Measurements from ENCODE around the gene CDH13. TPM values are rescaled to one million over a fixed set of nuclear protein-coding genes. Genes with fewer than 3 reads are reported as not detected.

The CDH13 gene
- total and polyA plus RNA-seq, 9 donors = 1.9 to 34.2 (median 4.8) TPM

DNA sequence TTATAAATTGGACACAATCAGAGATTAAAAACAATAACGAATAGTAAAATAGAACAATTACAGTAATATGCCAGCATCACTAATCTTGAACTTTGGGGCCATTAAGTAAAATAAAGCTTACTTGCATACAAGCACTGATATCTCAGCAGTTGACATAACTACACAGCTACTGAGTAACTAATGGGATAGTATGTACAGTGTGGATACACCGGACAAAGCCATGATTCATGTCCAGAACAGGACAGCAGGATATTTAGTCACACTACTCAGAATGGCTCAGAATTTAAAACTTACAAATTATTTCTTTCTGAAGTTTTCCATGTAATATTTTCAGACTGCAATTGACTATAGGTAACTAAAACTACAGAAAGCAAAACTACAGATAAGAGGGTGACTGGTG, 427.5 kb downstream of the CDH13 start:
- WGBS, 3 donors = 73 to 81% (median 77%) methylated on average over 2 of the region's 2 CpGs
- Histone ChIP-seq H3K4me3 (no peak overlapping the region), H3K4me1 (ENCODE audit: insufficient read depth) (no peaks in the 10 kb centered on the region), H3K36me3 (no peaks in the 10 kb centered on the region), H3K27me3 (no peaks in the 10 kb centered on the region), H3K27ac (no peak overlapping the region), H3K9me3 (no peaks in the 10 kb centered on the region)
- TF ChIP-seq, protein P1, sequence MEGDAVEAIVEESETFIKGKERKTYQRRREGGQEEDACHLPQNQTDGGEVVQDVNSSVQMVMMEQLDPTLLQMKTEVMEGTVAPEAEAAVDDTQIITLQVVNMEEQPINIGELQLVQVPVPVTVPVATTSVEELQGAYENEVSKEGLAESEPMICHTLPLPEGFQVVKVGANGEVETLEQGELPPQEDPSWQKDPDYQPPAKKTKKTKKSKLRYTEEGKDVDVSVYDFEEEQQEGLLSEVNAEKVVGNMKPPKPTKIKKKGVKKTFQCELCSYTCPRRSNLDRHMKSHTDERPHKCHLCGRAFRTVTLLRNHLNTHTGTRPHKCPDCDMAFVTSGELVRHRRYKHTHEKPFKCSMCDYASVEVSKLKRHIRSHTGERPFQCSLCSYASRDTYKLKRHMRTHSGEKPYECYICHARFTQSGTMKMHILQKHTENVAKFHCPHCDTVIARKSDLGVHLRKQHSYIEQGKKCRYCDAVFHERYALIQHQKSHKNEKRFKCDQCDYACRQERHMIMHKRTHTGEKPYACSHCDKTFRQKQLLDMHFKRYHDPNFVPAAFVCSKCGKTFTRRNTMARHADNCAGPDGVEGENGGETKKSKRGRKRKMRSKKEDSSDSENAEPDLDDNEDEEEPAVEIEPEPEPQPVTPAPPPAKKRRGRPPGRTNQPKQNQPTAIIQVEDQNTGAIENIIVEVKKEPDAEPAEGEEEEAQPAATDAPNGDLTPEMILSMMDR (IDR thresholded peaks at IDR 0.05) = no peak
- no peak for TF ChIP-seq POLR2A (IDR thresholded peaks at IDR 0.05)
- no peak for TF ChIP-seq EP300 (IDR thresholded peaks at IDR 0.05)
- no peak for DNase-seq
- intact Hi-C loops (cut with DNase I) = no loop called here

GRCh38 chr16:83058376-83058775, 431.6 kb downstream of the CDH13 start:
- no peak overlapping the region for H3K27ac ChIP-seq
- intact Hi-C loops (cut with DNase I) = no loop called here
- no peak for DNase-seq
- TF ChIP-seq EP300 (IDR thresholded peaks at IDR 0.05) (no peak), POLR2A (IDR thresholded peaks at IDR 0.05) (no peak)
- TF ChIP-seq, protein P1 (IDR thresholded peaks at IDR 0.05) = no peak
- WGBS, 3 donors = 17 to 29% (median 24%) methylated on average over 3 of the region's 3 CpGs
- H3K36me3 ChIP-seq = no peaks in the 10 kb centered on the region
- no peaks in the 10 kb centered on the region for H3K4me1 ChIP-seq (ENCODE audit: insufficient read depth)
- no peak overlapping the region for H3K4me3 ChIP-seq
- H3K9me3 ChIP-seq = no peaks in the 10 kb centered on the region
- no peaks in the 10 kb centered on the region for H3K27me3 ChIP-seq

GRCh38 chr16:83059237-83059636, 432.5 kb downstream of the CDH13 start:
- Histone ChIP-seq H3K36me3 (no peaks in the 10 kb centered on the region), H3K27ac (no peak overlapping the region), H3K4me1 (ENCODE audit: insufficient read depth) (no peaks in the 10 kb centered on the region), H3K4me3 (no peak overlapping the region), H3K9me3 (no peaks in the 10 kb centered on the region), H3K27me3 (no peaks in the 10 kb centered on the region)
- intact Hi-C loops (cut with DNase I) = no loop called here
- WGBS, 3 donors = 70 to 86% (median 72%) methylated on average over 5 of the region's 5 CpGs
- DNase-seq = no peak
- TF ChIP-seq, protein P1 (IDR thresholded peaks at IDR 0.05) = no peak
- TF ChIP-seq EP300 (IDR thresholded peaks at IDR 0.05) = no peak

DNA sequence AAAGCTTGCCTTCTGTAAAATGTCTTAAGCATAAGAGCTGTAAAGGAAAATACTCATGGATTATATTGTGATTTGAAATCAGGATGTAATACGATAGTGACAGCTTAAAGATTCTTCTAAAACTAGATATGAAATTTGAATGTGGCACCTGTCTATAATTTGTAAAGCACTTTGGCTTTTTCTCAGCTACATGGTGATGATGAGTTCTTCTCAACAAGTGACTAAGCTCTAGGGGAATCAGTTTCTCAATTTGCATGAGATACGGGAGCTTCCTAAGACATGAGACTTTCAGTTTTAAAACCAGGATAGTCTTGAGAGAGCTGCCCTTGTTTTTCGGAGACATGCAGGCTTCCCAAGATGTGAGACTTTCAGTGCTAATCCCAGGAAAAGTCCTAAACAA, 439.2 kb downstream of the CDH13 start:
- intact Hi-C loops (cut with DNase I) = no loop called here
- Histone ChIP-seq H3K36me3 (no peaks in the 10 kb centered on the region), H3K4me3 (no peak overlapping the region), H3K4me1 (ENCODE audit: insufficient read depth) (no peaks in the 10 kb centered on the region), H3K27me3 (no peaks in the 10 kb centered on the region), H3K9me3 (no peaks in the 10 kb centered on the region), H3K27ac (no peak overlapping the region)
- no peak for DNase-seq
- WGBS, 3 donors = 88 to 99% (median 92%) methylated on average over 3 of the region's 3 CpGs
- no peak for TF ChIP-seq POLR2A (IDR thresholded peaks at IDR 0.05)
- TF ChIP-seq, protein P1 (IDR thresholded peaks at IDR 0.05) = no peak
- no peak for TF ChIP-seq EP300 (IDR thresholded peaks at IDR 0.05)

DNA sequence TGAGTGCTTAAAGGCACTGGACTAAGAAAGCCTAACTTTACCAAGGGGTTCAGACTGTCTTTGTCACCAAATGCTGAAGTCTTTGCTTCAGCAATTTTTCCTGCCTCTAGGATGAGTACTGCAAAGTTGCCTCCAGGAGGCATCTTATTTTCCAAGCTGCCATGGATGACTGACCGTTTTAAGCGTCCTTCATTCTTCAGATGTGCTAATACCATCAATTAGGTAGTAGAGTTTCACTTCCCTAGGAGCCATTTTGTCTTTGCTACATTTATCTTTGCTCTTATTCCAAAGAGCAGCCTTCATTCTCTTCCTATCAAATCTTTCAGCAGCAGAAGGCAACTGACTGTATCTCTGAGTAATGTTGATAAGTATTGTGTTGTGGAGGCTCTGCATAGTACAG, 440.1 kb downstream of the CDH13 start:
- H3K27me3 ChIP-seq = no peaks in the 10 kb centered on the region
- intact Hi-C loops (cut with DNase I) = no loop called here
- no peaks in the 10 kb centered on the region for H3K9me3 ChIP-seq
- TF ChIP-seq, protein P1 (IDR thresholded peaks at IDR 0.05) = no peak
- no peak for TF ChIP-seq EP300 (IDR thresholded peaks at IDR 0.05)
- TF ChIP-seq POLR2A (IDR thresholded peaks at IDR 0.05) = no peak
- no peaks in the 10 kb centered on the region for H3K4me1 ChIP-seq (ENCODE audit: insufficient read depth)
- H3K36me3 ChIP-seq = no peaks in the 10 kb centered on the region
- no peak overlapping the region for H3K27ac ChIP-seq
- H3K4me3 ChIP-seq = no peak overlapping the region
- no peak for DNase-seq
- 55 to 87% (median 78%) methylated on average over 2 of the region's 2 CpGs for WGBS, 3 donors
